ENCODE results near the gene KIAA0319L. TPM values are rescaled to one million over a fixed set of nuclear protein-coding genes. Genes with fewer than 3 reads are reported as not detected.

Gene KIAA0319L
- total and polyA plus RNA-seq, 9 donors, result 18.2 to 78.3 (median 42.7) TPM

DNA sequence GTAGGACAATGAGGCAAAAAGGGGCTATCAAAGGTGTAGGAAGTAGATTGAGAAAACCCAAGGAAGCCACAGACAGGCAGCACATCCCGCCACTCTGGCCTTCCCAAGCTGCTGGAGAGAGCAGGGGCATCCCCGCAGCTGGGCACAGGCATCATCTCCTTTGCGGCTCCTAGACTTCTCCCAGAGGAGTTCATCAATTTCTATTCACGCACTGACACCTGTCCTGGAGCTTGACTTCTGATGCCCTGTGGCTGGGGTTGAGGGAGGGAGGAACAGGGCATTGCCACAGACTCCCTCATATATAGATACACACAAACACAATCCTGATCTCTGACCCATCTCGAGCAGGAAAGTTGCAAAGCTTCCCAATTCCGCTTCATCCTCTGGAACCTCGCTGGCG lies 14.1 kb upstream of the KIAA0319L start:
- no peaks in the 10 kb centered on the region for H3K27me3 ChIP-seq
- peaks cover 6% of the 10 kb centered on the region for H3K4me1 ChIP-seq (ENCODE audit: insufficient read depth)
- TF ChIP-seq, protein P1, sequence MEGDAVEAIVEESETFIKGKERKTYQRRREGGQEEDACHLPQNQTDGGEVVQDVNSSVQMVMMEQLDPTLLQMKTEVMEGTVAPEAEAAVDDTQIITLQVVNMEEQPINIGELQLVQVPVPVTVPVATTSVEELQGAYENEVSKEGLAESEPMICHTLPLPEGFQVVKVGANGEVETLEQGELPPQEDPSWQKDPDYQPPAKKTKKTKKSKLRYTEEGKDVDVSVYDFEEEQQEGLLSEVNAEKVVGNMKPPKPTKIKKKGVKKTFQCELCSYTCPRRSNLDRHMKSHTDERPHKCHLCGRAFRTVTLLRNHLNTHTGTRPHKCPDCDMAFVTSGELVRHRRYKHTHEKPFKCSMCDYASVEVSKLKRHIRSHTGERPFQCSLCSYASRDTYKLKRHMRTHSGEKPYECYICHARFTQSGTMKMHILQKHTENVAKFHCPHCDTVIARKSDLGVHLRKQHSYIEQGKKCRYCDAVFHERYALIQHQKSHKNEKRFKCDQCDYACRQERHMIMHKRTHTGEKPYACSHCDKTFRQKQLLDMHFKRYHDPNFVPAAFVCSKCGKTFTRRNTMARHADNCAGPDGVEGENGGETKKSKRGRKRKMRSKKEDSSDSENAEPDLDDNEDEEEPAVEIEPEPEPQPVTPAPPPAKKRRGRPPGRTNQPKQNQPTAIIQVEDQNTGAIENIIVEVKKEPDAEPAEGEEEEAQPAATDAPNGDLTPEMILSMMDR (IDR thresholded peaks at IDR 0.05), result no peak
- no peak for TF ChIP-seq EP300 (IDR thresholded peaks at IDR 0.05)
- no peak for TF ChIP-seq POLR2A (IDR thresholded peaks at IDR 0.05)
- H3K9me3 ChIP-seq, result no peaks in the 10 kb centered on the region
- H3K27ac ChIP-seq, result no peak overlapping the region
- no peak overlapping the region for H3K4me3 ChIP-seq
- no peak for DNase-seq
- no peaks in the 10 kb centered on the region for H3K36me3 ChIP-seq
- WGBS, 3 donors, result 91 to 93% (median 92%) methylated on average over 8 of the region's 8 CpGs
- intact Hi-C loops (cut with DNase I), result loop anchor here in 1 of 4 donors (5.0 kb wide), 1 partner anchor 156 kb away; no protein-coding TSS in a partner anchor

DNA sequence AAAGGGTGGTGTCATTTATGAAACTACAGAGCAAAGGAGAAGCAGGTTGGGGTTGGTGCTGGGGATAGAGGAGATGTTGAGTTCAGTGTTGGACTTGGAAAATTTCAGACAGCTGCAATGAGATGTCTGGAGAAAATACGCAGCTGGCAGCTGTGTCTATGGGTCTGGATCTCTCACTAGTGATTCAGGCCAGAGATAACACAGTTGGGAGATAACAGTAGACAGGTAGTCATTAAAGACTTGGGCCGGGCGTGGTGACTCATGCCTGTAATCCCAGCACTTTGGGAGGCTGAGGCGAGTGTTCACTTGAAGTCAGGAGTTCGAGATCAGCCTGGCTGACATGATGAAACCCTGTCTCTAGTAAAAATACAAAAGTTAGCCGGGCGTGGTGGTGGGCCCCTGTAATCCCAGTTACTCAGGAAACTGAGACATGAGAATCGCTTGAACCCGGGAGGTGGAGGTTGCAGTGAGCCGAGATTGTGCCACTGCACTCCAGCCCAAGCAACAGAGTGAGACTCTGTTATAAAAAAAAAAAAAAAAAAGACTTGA lies 13.5 kb upstream of the KIAA0319L start:
- H3K27ac ChIP-seq, result no peak overlapping the region
- intact Hi-C loops (cut with DNase I), result loop anchor here in 1 of 4 donors (5.0 kb wide), 1 partner anchor 157 kb away; no protein-coding TSS in a partner anchor
- no peaks in the 10 kb centered on the region for H3K27me3 ChIP-seq
- no peak for DNase-seq
- no peak overlapping the region for H3K4me3 ChIP-seq
- WGBS, 3 donors, result 87 to 93% (median 91%) methylated on average over 10 of the region's 10 CpGs
- H3K4me1 ChIP-seq (ENCODE audit: insufficient read depth), result peaks cover 6% of the 10 kb centered on the region
- TF ChIP-seq POLR2A (IDR thresholded peaks at IDR 0.05) (no peak), EP300 (IDR thresholded peaks at IDR 0.05) (no peak)
- TF ChIP-seq, protein P1 (IDR thresholded peaks at IDR 0.05), result no peak
- no peaks in the 10 kb centered on the region for H3K9me3 ChIP-seq
- no peaks in the 10 kb centered on the region for H3K36me3 ChIP-seq

DNA sequence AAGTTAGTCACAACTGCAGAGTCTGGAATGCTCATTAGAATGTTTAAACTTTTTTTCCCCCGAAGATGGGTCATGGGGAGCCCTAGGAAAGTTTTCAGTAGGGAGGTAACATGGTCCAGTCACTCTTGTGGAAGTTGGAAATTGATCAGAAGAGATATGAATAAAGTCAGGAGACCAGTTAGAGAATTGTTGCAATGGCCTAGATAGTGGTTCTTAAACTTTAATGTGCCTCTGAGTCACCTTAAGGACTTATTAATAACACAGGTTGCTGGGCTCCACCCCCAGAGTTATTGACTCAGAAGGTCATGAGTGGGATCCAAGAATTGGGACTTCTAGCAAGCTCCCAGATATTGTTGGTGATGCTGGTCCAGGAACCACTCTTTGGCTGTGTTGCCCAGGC lies 12.7 kb upstream of the KIAA0319L start:
- no peaks in the 10 kb centered on the region for H3K36me3 ChIP-seq
- no peak overlapping the region for H3K4me3 ChIP-seq
- DNase-seq, result no peak
- intact Hi-C loops (cut with DNase I), result loop anchor here (2.0 to 10.0 kb wide), 4 partner anchors 118 to 375 kb away; partner anchors contain the start of gene SFPQ (in 1 of the 4)
- TF ChIP-seq EP300 (IDR thresholded peaks at IDR 0.05), result no peak
- TF ChIP-seq, protein P1 (IDR thresholded peaks at IDR 0.05), result no peak
- no peak for TF ChIP-seq POLR2A (IDR thresholded peaks at IDR 0.05)
- no peak overlapping the region for H3K27ac ChIP-seq
- H3K9me3 ChIP-seq, result no peaks in the 10 kb centered on the region
- no peaks in the 10 kb centered on the region for H3K27me3 ChIP-seq
- WGBS, 3 donors, result 59 to 89% (median 81%) methylated on average over 1 of the region's 1 CpG
- H3K4me1 ChIP-seq (ENCODE audit: insufficient read depth), result peaks cover 6% of the 10 kb centered on the region

DNA sequence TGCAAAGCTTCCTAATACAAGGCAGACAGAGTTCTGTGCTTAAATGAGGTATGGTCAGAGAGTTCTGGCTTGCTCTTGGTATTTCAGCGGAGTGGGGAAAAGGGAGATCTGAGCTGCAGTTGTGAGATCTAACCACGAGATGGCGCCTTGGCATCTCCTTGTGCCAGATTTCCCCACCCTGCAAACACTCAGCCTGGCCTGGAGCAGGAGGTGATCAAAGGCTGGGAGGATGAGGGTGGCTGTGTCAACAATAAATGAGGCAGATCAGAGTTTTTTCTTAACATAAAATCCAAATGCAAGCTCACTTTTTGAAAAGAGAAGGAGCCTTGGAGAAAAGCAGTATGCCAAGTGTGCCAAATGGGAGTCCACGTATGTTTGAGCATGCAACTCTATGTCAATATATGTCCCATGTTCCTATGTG lies 11.8 kb upstream of the KIAA0319L start:
- DNase-seq, result peak in 3 of 5 donors; percentile 47 to 65 (median 48)
- TF ChIP-seq POLR2A (IDR thresholded peaks at IDR 0.05), result no peak
- TF ChIP-seq, protein P1 (IDR thresholded peaks at IDR 0.05), result peak in 1 of 3 donors; percentile 56
- Histone ChIP-seq H3K36me3 (no peaks in the 10 kb centered on the region), H3K27ac (no peak overlapping the region), H3K4me1 (ENCODE audit: insufficient read depth) (peaks cover 6% of the 10 kb centered on the region), H3K4me3 (no peak overlapping the region), H3K9me3 (no peaks in the 10 kb centered on the region), H3K27me3 (no peaks in the 10 kb centered on the region)
- 19 to 24% (median 23%) methylated on average over 4 of the region's 4 CpGs for WGBS, 3 donors
- intact Hi-C loops (cut with DNase I), result loop anchor here in 3 of 4 donors (2.0 to 10.0 kb wide), 4 partner anchors 117 to 374 kb away; partner anchors contain the start of gene SFPQ (in 1 of the 3)
